AG10803 (cell line): ENCODE data around the gene RAB14.

Experiments used
- DNase-seq: peaks from one replicate; pipeline ENCODE4 v3.0.0; 2010; ENCODE audit warnings: low read depth
- H3K4me3 ChIP-seq: 2 replicates; pipeline ENCODE4 v1.5.1; 2011; ENCODE audit warnings: mild to moderate bottlenecking, low read length, control low read depth
- TF ChIP-seq, protein P1 (sequence below): conservative IDR thresholded peaks from 2 replicates; pipeline ENCODE4 v1.5.1; 2011; ENCODE audit warnings: mild to moderate bottlenecking, low read length, control low read depth, inconsistent platforms

Gene RAB14

DNA sequence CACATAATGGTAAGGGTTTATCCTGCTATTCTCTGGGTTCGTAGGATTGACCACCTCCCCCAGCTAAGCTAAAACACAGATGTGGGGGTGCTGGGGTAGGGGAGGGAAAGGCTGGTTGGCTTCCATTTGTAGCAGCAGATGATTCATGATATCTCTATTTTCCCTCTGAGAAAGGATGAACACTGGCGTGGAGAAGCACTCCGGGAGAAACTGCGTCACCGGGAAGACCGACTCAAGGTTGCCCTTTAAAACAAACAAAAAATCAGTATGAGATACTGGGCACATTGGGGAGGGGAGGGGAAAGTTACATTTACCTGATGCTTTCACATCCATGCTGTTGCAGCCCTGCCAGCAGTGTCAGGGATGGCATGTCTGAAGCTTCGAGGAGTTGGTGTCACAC, 28.2 kb downstream of the RAB14 start:
- no peak overlapping the region for H3K4me3 ChIP-seq
- TF ChIP-seq, protein P1, sequence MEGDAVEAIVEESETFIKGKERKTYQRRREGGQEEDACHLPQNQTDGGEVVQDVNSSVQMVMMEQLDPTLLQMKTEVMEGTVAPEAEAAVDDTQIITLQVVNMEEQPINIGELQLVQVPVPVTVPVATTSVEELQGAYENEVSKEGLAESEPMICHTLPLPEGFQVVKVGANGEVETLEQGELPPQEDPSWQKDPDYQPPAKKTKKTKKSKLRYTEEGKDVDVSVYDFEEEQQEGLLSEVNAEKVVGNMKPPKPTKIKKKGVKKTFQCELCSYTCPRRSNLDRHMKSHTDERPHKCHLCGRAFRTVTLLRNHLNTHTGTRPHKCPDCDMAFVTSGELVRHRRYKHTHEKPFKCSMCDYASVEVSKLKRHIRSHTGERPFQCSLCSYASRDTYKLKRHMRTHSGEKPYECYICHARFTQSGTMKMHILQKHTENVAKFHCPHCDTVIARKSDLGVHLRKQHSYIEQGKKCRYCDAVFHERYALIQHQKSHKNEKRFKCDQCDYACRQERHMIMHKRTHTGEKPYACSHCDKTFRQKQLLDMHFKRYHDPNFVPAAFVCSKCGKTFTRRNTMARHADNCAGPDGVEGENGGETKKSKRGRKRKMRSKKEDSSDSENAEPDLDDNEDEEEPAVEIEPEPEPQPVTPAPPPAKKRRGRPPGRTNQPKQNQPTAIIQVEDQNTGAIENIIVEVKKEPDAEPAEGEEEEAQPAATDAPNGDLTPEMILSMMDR: no peak
- no peak for DNase-seq

GRCh38 chr9:121172726-121173487, 28.8 kb downstream of the RAB14 start:
- no peak overlapping the region for H3K4me3 ChIP-seq
- TF ChIP-seq, protein P1: no peak
- no peak for DNase-seq

GRCh38 chr9:121171236-121171635, 30.4 kb downstream of the RAB14 start:
- no peak for DNase-seq
- H3K4me3 ChIP-seq: no peak overlapping the region
- TF ChIP-seq, protein P1: no peak

DNA sequence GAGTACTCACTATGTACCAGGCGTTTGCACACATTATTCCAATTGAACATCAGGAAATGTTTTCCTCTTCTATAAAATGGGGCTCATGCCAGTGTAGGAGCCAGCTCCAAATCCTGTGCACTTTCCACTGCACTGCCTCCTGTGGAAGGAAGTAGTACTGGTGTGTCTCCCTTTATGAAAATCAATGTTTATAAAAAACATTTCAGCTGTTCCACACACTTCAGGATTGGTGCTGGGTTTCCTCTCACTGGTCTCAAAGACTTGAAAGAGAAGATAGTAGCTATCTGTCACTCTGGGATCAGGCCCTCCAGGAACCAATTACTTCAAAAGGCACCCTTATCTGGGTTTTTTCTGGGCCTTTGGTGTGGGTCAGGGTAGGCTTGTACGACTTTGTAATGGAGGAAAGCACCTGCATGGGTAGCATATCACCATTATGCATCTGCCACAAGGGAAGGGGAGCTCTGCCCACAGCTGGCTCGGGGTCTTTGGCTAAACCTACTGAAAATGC, 32.5 kb downstream of the RAB14 start:
- TF ChIP-seq, protein P1: peak; percentile 54
- peak; percentile 24 for DNase-seq
- H3K4me3 ChIP-seq: no peak overlapping the region

GRCh38 chr9:121168052-121168451, 33.6 kb downstream of the RAB14 start:
- H3K4me3 ChIP-seq: no peak overlapping the region
- TF ChIP-seq, protein P1: no peak
- DNase-seq: no peak

- DNase-seq: no peak
- TF ChIP-seq, protein P1: no peak
- no peak overlapping the region for H3K4me3 ChIP-seq
Observed at GRCh38 chr9:121160025-121160424, 41.6 kb downstream of the RAB14 start.

GRCh38 chr9:121157939-121158338, 43.7 kb downstream of the RAB14 start:
- DNase-seq: no peak
- TF ChIP-seq, protein P1: no peak
- H3K4me3 ChIP-seq: no peak overlapping the region
